ENCODE measurements around the gene CRTC1. TPM values are rescaled to one million over a fixed set of nuclear protein-coding genes. Genes with fewer than 3 reads are reported as not detected.

The CRTC1 gene
- total RNA-seq, 1 experiment from 2014 or later, result 2.2 TPM

- no peak for DNase-seq (ENCODE audit: low read depth)
These were observed 61.7 kb downstream of the CRTC1 start for GRCh38 chr19:18745012-18745735.

- no peak for DNase-seq (ENCODE audit: low read depth)
These were observed 62.5 kb downstream of the CRTC1 start for GRCh38 chr19:18745931-18746330.

GRCh38 chr19:18746401-18747325, 63.2 kb downstream of the CRTC1 start:
- no peak for DNase-seq (ENCODE audit: low read depth)

GRCh38 chr19:18749362-18750231, 66.1 kb downstream of the CRTC1 start:
- DNase-seq (ENCODE audit: low read depth), result no peak

- no peak for DNase-seq (ENCODE audit: low read depth)
These were observed 67.0 kb downstream of the CRTC1 start for GRCh38 chr19:18750295-18750970.

GRCh38 chr19:18751571-18751970, 68.1 kb downstream of the CRTC1 start:
- no peak for DNase-seq (ENCODE audit: low read depth)

- no peak for DNase-seq (ENCODE audit: low read depth)
These were observed 71.0 kb downstream of the CRTC1 start for GRCh38 chr19:18754501-18754900.

- peak; percentile 83 for DNase-seq (ENCODE audit: low read depth)
These were observed 73.4 kb downstream of the CRTC1 start for GRCh38 chr19:18756896-18757295.

GRCh38 chr19:18759304-18759994, 76.0 kb downstream of the CRTC1 start:
- DNase-seq (ENCODE audit: low read depth), result no peak

- no peak for DNase-seq (ENCODE audit: low read depth)
These were observed 76.5 kb downstream of the CRTC1 start for GRCh38 chr19:18759995-18760426.

GRCh38 chr19:18760440-18761383, 77.2 kb downstream of the CRTC1 start:
- no peak for DNase-seq (ENCODE audit: low read depth)

- DNase-seq (ENCODE audit: low read depth), result no peak
These were observed 78.1 kb downstream of the CRTC1 start for GRCh38 chr19:18761531-18762110.

GRCh38 chr19:18762125-18763023, 78.9 kb downstream of the CRTC1 start:
- peak; percentile 44 for DNase-seq (ENCODE audit: low read depth)

- peak; percentile 99 for DNase-seq (ENCODE audit: low read depth)
These were observed 80.5 kb downstream of the CRTC1 start for GRCh38 chr19:18763674-18764590.

GRCh38 chr19:18764591-18765051, 81.1 kb downstream of the CRTC1 start:
- peak; percentile 96 for DNase-seq (ENCODE audit: low read depth)

- DNase-seq (ENCODE audit: low read depth), result no peak
These were observed 81.7 kb downstream of the CRTC1 start for GRCh38 chr19:18765224-18765623.
